Activated CD8-positive, alpha-beta memory T cell treated with anti-CD3 and anti-CD28 coated beads, Interleukin-2, amount 50 U/mL, for 1 hour (primary cell): ENCODE data around the gene ZBTB42.

Source experiments
- DNase-seq: peaks from one replicate; pipeline ENCODE4 v3.0.0-alpha.2; 2020; ENCODE audit errors: extremely low read depth

ZBTB42 gene

DNA sequence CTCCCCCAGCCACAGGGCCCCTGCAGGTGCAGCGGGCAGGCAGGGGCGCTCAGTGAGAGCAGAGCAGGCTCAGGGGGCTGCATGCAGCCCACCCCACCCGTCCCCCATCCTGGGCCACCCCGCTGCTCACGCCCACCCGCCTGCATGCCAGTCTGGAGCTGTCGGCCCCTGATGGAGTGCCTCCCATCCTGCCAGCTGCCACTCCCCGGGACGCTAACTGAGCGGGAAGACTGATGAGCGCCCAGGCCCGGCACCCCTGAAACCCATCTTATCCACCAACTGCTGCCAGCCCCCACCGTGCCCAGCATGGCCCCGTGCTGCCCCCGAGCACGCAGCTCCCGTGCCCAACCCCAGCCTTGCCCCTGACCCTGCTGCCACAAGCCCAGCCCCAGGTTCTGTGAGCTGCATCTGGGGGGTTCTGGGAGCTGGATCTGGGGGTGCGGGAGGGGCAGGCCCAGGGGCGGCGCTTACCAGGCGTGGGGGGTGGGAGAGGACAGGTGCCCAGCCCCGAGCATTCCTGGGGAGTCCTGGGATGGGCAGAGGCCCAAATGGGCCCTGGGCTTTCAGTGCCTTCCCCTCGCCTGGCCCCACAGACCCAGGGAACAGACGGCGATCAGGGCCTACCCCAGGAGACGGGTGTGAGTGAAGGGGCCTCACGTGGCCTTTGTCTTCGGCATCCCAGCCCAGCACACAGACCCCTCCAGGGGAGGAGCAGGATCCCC, 18.7 kb upstream of the ZBTB42 start:
- no peak for DNase-seq

DNA sequence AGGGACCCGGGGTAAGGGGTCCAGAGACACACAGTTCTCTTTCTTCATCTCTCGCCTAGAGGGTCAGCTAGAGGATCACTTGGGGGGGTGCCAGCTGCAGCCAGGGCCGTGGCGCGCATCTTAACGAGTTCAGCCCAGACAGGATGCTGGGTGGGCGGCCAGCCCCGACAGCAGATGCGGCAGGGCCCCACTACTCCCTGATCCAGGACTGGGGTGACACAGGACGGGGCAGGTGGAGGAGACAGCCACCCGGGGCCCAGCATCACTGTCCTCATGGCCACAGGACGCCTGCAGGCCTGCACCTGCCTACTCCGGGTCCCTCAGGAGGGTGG, 18.1 kb upstream of the ZBTB42 start:
- no peak for DNase-seq

DNA sequence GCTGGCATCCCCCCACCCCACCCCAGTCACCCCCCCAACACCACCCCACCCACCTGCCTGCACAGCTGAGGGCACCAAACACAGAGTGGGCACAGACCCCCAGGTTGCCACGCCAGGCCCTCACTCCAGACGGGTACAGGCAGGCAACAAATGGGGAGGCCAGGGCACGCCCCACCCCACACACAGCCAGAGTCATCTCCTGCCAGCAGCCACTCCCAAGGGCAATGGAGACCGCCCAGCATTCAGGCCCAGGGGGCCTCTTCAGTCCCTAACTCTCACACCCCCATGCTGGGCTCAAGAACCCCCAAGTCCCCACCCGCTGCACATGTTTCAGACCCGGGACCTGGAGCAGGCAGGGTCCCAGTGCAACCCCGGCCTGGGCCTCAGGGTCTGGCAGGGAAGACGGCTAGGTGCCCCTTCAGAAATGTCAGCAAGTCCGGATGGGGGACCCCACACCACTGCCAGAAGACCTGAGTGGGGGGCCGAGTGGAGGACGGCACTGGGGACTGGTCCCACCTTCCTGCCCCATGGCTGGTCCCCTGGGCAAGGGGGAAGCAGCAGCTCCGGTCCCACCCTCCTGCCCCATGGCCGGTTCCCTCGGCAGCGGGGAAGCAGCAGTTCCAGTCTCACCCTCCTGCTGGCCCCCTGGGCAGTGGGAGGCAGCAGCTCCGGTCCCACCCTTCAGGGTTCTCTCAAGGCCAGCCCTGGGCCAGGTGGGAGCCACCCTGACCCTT, 17.2 kb upstream of the ZBTB42 start:
- no peak for DNase-seq

DNA sequence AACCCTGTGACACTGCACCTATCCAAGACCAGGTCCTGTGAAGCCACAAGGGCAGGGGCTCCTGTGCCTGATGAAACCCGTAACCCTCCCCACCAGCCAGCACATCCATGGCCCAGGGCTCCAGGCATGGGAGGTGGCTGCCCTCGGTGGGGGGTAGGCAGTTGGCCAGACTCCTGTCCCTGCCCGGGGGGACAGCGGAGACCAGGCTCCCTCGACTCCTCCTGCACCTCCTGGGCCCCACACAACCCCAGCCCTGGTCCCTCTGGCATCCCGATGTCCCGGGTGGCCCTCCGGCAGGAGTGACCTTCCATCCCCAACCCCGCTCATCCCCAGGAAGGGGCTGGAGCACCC, 16.7 kb upstream of the ZBTB42 start:
- DNase-seq: no peak

DNA sequence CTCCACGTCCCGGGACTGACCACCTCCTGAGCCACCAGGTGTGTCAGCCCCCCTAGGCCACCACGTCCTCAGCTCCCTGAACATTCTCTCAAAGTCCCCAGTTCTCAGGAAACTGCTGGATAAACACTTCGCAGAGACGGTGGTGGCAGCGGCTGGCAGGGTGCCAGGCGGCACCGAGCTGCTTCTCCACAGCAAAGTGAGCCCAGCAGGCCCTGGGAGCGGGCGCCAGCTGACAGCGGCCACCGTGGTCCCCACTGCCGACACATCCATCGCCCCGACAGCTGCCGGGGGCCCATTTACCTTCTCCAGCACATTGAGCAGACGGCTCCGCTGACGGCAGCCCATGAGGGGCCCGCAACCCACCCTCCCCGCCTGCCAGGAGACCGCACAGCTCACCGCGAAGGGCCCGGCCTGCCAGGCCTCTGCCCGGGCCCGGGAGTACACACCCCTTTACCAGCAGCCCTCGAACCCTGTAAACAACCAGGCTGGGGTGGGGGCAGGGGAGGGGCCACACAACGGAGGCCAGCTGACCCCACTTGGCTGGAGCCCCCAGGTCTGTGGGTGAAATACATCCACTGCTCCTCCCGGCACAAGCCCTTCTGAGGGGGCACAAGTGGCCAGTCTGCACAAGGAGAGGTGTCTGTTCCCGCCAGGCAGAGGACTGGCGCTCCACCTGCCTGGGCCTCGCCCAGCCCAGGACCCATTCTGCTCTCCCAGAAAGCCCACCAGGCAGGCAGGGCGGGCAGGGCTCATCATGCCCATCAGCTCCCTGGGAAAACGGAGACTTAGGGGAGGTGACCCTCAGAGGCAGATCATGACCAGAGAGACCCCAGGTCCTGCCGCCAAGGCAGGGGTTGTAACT, 15.8 kb upstream of the ZBTB42 start:
- DNase-seq: no peak

DNA sequence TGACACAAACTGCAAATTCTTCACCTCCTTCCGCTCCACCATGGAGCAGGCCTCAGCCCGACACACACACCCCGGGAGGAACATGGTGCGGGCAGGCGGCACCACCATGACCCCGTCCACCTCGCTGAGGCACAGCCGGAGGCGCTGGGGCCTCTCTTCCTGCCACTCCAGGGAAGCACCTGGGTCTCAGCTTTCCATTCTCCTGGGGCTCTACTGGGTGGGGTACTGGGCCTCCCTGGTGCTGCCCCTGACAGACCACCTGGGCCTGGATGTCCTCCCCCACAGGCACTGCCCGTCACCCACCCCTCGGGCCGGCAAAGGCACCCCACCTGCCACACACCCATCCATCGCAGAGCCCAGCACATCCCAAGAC, 15.2 kb upstream of the ZBTB42 start:
- no peak for DNase-seq

DNA sequence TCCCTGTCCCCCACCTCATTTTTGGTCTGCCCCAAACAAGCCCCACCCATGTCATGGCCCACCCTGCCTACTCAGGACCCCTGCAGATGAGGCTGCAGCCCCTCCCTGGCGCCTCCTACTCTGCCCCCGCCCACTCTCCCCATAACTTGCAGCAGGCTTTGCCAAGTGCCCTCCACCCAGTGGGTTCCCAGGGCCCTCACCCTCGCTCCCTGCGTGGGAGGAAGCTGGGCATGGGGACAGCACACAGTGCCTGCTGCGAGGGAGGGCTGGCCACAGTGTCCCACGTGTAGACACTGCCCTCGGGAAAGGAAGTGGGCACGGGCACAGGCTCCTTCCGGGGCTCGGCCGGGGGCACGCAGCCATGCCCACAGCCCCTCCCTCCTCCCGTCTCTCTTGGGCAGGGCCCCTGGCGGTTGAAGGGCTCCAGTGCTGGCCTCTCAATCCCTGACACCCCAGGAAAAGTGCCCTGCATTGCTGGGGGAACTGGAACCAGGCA, 14.8 kb upstream of the ZBTB42 start:
- no peak for DNase-seq

DNA sequence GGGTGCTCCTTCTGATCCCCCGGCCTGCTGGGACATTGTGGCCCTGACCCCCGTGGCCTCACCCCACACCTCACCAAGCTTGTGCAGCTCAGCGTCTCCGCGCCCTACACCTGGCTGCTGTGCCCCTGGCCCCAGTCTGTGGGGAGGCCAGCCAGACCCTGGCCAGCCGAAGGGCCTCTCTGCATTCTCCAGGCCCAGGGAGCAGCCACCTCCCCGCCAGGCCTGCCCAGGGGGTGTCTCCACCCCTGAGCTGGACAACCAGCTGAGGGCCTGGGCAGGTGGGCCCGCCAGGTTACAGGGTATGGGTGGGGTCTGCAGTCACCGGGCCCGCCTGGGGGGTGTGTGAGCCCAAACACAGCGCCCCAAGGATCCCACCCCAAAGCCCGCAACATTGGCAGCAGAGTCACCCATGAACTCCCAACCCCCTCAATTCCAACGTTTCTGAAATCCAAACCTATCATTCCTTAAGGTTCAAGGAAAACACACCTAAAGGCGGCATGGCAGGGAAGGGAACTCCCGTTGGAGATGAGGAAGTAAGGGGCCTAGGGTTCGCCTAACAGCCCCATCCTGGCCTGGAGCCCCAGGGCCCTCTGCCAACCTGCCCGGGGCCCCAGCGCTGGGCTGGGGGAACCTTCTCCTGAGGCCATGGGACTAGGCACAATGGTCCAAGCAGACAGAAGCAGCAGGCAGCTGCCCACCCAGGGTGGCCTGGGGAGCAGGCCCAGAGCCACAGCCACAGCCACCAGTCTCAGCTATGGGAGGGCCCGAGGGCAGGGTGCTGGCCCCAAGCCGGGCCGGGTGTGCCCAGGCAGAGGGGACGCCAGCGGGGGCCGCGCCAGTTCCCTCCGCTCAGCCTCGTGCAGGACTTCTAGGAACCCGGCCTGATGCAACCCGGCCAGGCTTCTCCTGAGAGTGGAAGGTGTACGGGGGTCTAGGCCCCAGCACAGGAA, 13.9 kb upstream of the ZBTB42 start:
- DNase-seq: no peak

DNA sequence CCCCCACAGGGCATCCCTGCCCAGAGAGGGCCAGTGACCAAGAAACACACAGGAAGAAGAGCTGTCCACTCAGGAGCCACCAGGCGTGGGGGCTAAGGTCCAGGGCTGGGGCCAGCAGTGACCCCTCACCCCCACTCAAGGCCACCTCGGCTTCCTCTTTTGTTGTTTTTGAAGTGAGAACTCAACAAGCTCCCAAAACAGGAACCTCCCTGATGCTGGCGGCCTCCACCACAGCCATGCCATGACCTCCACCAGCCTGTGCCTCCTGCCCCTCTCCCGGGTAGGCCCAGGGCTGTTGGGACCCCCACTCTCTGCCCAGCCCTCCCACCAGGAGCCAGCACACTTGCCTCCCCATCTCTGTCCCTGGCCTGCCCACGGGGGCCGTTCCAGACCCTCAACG, 13.2 kb upstream of the ZBTB42 start:
- no peak for DNase-seq

DNA sequence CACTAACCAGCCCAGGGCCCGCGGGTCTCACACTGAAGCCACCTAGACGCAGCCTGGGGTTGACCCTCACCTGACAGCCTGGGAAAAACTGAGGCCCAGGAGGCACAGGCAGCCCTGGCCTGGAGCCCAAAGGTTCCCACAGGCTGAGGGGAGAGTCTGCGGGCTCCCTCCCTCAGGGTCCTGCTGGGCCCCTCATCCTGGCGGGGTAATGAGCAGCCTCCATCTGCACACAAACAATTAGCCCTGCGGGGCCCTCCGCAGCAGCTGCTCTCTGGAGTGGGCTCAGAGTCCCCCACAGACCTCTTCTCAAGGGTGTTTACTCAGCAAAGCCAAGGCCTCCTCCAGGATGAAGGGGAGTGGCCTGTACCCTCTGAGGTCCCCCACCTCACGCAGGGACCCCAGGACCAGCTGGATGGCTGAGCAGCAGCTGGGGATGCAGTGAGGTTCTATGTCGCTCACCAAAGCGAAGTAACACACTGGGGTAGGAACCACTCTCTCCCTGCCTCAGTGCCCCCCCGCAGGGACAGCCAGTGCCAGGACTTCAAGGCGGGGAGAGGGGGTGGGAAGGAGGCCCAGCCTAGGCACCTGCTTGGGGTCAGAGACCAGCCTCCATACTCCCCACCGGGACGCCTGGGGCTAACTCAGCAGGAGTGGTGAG, 12.6 kb upstream of the ZBTB42 start:
- DNase-seq: no peak

DNA sequence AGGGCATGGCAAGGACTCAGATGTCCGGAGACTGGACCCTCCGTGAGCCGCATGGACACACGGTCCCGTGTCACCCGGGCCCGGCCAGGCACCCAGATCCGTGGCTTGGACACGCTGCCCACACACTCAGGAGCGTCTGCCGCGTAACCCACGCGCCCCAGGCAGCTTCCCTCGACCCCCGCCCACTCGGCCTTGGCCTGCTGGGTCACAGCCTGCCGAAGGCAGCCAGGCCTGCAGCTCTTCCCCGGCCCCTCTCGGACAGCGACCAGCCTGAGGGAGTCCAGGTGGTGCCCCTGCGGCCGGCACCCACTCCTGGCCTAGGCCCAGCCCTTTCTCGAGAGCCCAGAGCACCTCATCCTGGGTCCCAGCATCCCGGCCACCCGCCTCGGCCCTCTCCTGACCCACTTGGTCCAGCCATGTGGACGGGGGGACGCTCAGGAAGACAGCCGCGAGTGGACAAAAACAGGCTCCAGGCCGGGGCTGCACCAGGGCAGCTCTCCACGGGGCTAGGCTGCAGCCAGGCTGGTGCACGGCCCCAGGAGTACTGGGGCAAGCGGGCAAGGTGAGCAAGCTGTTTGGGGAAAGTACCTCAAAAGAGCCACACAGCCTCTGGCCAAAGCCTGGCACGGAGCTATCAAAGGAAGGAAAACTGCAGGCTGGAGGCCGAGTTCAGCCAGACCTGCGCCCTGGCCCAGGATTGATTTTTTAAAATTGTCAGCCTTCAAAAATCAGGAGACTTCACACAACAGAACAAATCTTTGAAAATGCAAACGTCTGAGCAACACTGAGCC, 11.8 kb upstream of the ZBTB42 start:
- no peak for DNase-seq

DNA sequence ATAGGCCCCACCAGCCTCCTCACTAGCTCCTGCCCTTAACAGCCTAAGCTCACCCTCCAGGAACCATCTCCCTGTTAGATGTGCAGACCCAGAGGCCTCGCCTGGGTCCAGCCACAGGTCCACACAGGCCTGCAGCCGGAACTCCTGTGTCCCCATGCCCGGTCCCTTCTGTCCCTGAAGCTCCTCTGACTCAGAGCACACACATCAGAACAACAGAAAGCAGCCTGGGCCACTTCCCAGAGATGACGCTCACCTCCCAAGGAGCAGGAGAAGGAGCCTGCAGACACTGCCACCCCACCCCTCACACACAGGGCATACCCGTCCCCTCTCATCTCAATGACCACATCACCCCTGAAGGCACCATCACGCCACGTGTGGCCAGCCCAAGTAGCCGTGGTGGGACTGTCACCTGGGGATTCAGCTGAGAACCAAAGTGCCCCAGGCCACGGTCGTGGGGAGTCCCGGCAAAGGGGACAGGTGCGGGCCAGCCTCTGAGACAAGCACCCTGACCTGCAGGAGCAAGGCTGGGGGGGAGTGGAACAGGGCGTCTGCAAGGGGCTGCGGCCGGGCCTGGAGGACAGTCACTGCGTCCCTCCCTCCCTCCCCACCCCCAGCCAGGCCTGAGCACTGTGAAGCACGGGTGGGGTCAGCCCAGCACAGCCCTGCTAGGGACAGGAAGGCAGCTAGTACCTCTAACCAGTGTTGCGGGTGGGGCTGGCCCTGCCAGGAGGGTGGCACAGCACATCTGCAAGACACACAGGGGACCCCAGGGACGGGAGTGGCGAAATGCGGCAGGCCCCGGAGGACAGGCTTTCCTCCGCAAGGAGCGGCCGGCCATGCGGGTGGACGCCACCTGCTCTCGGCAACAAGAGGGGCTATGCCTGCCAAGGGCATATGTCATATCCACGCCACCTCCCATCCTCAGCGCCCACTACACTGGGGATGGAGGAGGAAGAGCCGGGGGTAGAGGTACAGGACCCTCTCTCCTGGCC, 10.9 kb upstream of the ZBTB42 start:
- DNase-seq: no peak

DNA sequence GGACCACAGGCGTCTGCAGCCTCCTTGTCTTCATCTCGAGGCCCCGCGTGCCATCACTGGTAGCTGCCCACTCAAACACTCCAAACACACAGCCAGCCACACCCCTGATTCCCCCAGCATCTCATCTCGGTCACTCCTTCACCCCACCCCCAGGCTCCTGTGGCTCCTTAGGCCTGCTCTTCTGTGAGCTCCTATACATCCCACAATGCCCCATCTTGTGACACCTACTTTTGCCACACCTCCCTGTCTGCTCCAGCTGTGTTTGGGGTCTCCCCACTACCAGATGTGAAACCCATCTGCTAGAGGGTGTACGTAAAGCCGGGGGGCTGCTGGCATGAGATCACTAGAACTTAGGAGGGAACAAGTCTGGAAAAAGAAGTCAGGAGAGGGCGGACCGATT, 9.5 kb upstream of the ZBTB42 start:
- no peak for DNase-seq

DNA sequence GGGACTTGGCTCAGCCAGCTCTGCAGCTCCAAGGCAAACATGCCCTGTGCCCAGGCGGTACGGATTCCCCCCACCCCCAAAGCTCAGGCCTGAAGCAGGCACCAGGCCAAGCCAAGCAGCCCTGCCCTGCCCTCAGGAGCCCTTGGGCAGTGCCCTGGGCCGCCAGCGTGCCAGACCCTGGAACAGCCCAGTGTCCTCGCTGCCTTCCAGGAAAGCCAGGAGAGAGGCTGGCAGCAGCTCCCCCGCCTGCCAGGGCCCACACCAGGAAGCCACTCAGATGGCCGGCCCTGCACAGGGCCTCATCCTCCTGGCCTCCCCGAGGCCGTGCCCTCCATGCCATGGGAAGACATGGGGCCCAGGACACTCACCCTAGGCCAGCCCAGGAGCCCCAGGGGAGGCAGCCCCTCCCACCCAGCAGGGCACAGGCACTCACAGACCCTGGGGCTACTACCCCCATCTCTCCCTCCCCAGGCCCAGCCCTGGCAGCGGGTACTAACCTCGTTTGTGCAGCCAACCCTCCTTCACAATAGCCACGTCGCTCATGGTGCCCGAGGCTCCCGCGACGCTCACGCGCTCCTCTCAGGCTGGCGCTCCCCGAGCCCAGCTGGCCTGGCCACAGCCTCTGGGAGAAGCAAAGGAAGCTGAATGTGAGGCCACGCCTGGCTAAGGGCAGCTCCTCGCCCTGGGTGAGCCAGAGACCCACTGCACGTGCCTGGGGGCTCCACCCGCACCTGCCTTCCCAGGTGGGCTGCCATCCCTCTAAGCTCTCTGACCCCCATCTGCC, 8.6 kb upstream of the ZBTB42 start:
- no peak for DNase-seq

DNA sequence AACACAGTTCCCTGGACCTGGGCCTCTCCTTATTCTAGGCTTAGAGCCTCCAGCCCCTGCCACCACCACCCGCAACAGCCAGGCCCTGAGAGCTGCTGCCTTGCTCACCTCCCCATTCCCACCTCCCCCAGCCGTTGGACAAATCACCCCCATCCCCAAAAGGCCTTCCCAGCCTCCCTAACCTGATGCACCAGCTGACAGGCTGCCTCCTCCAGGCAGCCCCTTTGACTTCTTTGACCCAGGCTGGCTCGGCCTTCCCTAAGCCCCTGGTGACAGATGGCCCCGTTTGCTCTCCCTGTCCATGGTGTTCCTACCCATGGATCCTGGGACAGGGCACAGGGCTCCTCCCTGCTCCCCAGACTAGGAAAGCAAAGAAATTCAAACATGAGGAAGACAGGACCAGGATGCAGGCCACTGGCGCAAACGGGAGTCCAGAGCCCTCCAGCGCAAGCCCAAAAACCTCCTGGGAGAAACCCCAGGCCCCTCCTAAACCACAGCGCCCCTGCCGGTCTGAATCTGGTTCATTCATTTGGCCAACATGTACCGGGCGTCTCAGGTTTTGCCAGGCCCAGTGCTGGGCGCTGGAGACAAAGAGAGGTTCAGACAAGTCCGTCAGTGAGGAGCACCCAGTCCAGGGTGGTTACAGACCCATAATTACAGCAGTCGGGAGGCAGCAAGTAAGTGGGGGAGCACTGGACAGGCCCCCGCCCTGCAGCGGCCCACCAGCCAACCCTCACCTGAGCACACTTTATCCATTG, 7.8 kb upstream of the ZBTB42 start:
- DNase-seq: no peak

DNA sequence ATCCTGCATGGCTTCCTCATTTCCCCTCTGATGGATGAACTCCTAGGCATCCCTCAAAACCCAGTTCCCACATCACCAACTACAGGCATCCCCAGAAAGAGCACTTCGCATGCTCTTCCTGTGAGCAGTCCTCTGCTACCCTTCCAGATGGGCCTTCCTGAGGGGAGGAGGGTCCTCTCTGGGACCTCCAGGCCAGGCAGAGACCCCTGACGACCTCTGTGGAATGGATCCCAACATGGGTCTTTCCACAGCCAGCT, 7.3 kb upstream of the ZBTB42 start:
- no peak for DNase-seq

DNA sequence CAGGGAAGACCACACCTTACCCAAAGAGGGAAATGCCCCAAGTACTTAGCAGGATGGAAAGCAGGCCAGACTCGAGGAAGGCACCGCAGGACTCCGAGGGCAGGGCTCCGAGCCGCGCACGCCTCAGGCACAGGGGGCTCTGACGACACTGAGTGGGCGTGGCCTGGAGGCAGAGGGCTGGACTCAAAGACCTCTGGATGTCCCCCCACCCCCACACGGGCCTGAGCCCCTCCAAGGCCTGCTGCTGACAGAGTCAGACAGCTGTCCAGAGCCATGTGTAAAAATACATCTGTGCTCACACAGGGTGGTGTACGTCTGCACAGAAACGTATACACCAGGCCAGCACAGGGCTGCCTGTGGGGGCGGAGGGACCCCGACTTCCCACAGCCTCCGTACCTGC, 6.8 kb upstream of the ZBTB42 start:
- DNase-seq: no peak

DNA sequence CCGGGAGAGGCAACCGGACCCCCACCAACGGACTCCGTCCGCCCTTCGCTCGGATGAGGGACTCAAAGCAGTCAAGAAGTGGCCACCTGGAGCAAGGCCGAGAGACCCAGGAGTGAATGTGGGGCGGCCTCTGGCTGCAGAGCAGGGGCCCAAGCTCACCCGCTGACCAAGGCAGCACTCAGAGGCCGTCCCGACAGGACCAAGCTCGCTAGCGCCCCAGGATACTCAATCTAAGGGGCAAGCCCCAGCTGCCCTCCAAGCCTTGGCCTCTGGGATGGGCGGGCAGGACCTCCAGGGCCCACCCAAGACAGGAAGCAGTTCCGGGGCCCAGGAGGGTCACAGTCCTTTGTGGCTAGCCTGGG, 6.3 kb upstream of the ZBTB42 start:
- DNase-seq: no peak
